HEK293 (cell line): ENCODE results near the gene SREBF1.

Source experiments
- CTCF ChIA-PET: fragments of 350-600 bp; formaldehyde crosslinking; extraction: SDS; loops from one replicate; lab custom pipeline; 2021; ENCODE audit warnings: antibody characterized with exemption; lab: Yijun Ruan, JAX
- POLR2A ChIA-PET: fragments of 300-600 bp; formaldehyde crosslinking; extraction: SDS; loops from one replicate; lab custom pipeline; 2020; ENCODE audit warnings: antibody characterized with exemption, inconsistent platforms; lab: Yijun Ruan, JAX
- H3K27ac ChIP-seq: fragments of 200-500 bp; sonication (Bioruptor generic); 2 replicates; pipeline ENCODE4 v1.5.1; 2014; ENCODE audit warnings: low read depth, low read length, control low read depth, inconsistent platforms; ENCODE audit errors: extremely low read depth
- H3K36me3 ChIP-seq, 2 experiments: fragments of 200-500 bp in 1 of 2; sonication (Bioruptor generic) in 1 of 2; 1 replicate in 1 of 2; 2 replicates in 1 of 2; pipeline ENCODE4 v1.5.1; 2014 to 2017; ENCODE audit warnings: inconsistent platforms in 2 of 2, low read length in 2 of 2; ENCODE audit not compliant: control insufficient read depth in 2 of 2, insufficient read depth in 1 of 2
- H3K4me1 ChIP-seq: fragments of 200-500 bp; sonication (Bioruptor generic); 2 replicates; pipeline ENCODE4 v1.5.1; 2014; ENCODE audit warnings: mild to moderate bottlenecking, low read length, inconsistent platforms; ENCODE audit not compliant: control insufficient read depth, insufficient read depth
- H3K4me3 ChIP-seq: 2 replicates; pipeline ENCODE4 v1.5.1; 2011; ENCODE audit warnings: low read depth, mild to moderate bottlenecking, control low read depth, low read length, moderate library complexity
- H3K9me3 ChIP-seq: fragments of 200-500 bp; sonication (Bioruptor generic); 2 replicates; pipeline ENCODE4 v1.5.1; 2014; ENCODE audit warnings: low read depth, low read length, inconsistent platforms; ENCODE audit not compliant: control insufficient read depth, insufficient read depth
- CTCF ChIP-seq: fragments of 450-650 bp; formaldehyde crosslinking; IDR thresholded peaks from 2 replicates; pipeline ENCODE4 v1.5.1; 2016; ENCODE audit warnings: missing biosample characterization, missing genetic modification characterization
- KLF1 ChIP-seq: fragments of 450-650 bp; formaldehyde crosslinking; IDR thresholded peaks from 2 replicates; pipeline ENCODE4 v1.5.1; 2016; ENCODE audit warnings: missing biosample characterization, missing genetic modification characterization
- KLF9 ChIP-seq: fragments of 450-650 bp; formaldehyde crosslinking; IDR thresholded peaks from 2 replicates; pipeline ENCODE4 v1.5.1; 2016; ENCODE audit warnings: missing biosample characterization, missing genetic modification characterization, low read depth
- SP2 ChIP-seq: fragments of 450-650 bp; formaldehyde crosslinking; IDR thresholded peaks from 2 replicates; pipeline ENCODE4 v1.5.1; 2016; ENCODE audit warnings: missing biosample characterization, missing genetic modification characterization
- SP3 ChIP-seq: fragments of 450-650 bp; formaldehyde crosslinking; IDR thresholded peaks from 2 replicates; pipeline ENCODE4 v1.5.1; 2016; ENCODE audit warnings: missing biosample characterization, missing genetic modification characterization
- ZBTB17 ChIP-seq: fragments of 450-650 bp; formaldehyde crosslinking; IDR thresholded peaks from 2 replicates; pipeline ENCODE4 v1.5.1; 2016; ENCODE audit warnings: missing biosample characterization, missing genetic modification characterization
- ZNF211 ChIP-seq: fragments of 450-650 bp; formaldehyde crosslinking; IDR thresholded peaks from 2 replicates; pipeline ENCODE4 v1.5.1; 2016; ENCODE audit warnings: low read depth, missing biosample characterization, missing genetic modification characterization
- ZNF214 ChIP-seq: fragments of 450-650 bp; formaldehyde crosslinking; IDR thresholded peaks from 2 replicates; pipeline ENCODE4 v1.5.1; 2017; ENCODE audit warnings: missing biosample characterization, mild to moderate bottlenecking, missing genetic modification characterization, borderline replicate concordance
- ZNF239 ChIP-seq: fragments of 450-650 bp; formaldehyde crosslinking; IDR thresholded peaks from 2 replicates; pipeline ENCODE4 v1.5.1; 2016; ENCODE audit warnings: missing biosample characterization, missing genetic modification characterization
- ZNF394 ChIP-seq: fragments of 450-650 bp; formaldehyde crosslinking; IDR thresholded peaks from 2 replicates; pipeline ENCODE4 v1.5.1; 2016; ENCODE audit warnings: missing biosample characterization, missing genetic modification characterization, mild to moderate bottlenecking, moderate library complexity, borderline replicate concordance
- ZNF501 ChIP-seq: fragments of 450-650 bp; formaldehyde crosslinking; IDR thresholded peaks from 2 replicates; pipeline ENCODE4 v1.5.1; 2016; ENCODE audit warnings: missing biosample characterization, missing genetic modification characterization
- ZNF514 ChIP-seq: fragments of 450-650 bp; formaldehyde crosslinking; IDR thresholded peaks from 2 replicates; pipeline ENCODE4 v1.5.1; 2016; ENCODE audit warnings: missing biosample characterization, missing genetic modification characterization
- ZNF518A ChIP-seq: fragments of 450-650 bp; formaldehyde crosslinking; conservative IDR thresholded peaks from 2 replicates; pipeline ENCODE4 v1.5.1; 2016; ENCODE audit warnings: low read depth, missing biosample characterization, missing genetic modification characterization
- ZNF555 ChIP-seq: fragments of 450-650 bp; formaldehyde crosslinking; conservative IDR thresholded peaks from 2 replicates; pipeline ENCODE4 v1.5.1; 2017; ENCODE audit warnings: missing biosample characterization, mild to moderate bottlenecking, missing genetic modification characterization, inconsistent platforms
- ZNF600 ChIP-seq: fragments of 450-650 bp; formaldehyde crosslinking; IDR thresholded peaks from 2 replicates; pipeline ENCODE4 v1.5.1; 2016; ENCODE audit warnings: missing biosample characterization, missing genetic modification characterization
- ZNF768 ChIP-seq: fragments of 450-650 bp; formaldehyde crosslinking; IDR thresholded peaks from 2 replicates; pipeline ENCODE4 v1.5.1; 2018; ENCODE audit warnings: missing biosample characterization, mild to moderate bottlenecking, missing genetic modification characterization
- TF ChIP-seq, protein P1 (sequence below): fragments of 450-650 bp; formaldehyde crosslinking; IDR thresholded peaks from 2 replicates; pipeline ENCODE4 v1.5.1; 2016; ENCODE audit warnings: missing biosample characterization, missing genetic modification characterization
- TF ChIP-seq, protein P2 (sequence below): fragments of 450-650 bp; formaldehyde crosslinking; IDR thresholded peaks from 2 replicates; pipeline ENCODE4 v1.5.1; 2016; ENCODE audit warnings: missing biosample characterization, missing genetic modification characterization
- TF ChIP-seq, protein P3 (sequence below): fragments of 450-650 bp; formaldehyde crosslinking; IDR thresholded peaks from 2 replicates; pipeline ENCODE4 v1.5.1; 2016; ENCODE audit warnings: missing biosample characterization, missing genetic modification characterization

The SREBF1 gene

GRCh38 chr17:17818088-17818526 is 18.7 kb downstream of the SREBF1 start (continued):
- TF ChIP-seq ZNF600 (tag by site-specific recombination), result 0 out of 2 replicates have a peak, but pooled peaks have one; percentile 9
- no peak for TF ChIP-seq ZNF214
- no peak for TF ChIP-seq ZNF394 (tag by site-specific recombination)
- TF ChIP-seq, protein P1, sequence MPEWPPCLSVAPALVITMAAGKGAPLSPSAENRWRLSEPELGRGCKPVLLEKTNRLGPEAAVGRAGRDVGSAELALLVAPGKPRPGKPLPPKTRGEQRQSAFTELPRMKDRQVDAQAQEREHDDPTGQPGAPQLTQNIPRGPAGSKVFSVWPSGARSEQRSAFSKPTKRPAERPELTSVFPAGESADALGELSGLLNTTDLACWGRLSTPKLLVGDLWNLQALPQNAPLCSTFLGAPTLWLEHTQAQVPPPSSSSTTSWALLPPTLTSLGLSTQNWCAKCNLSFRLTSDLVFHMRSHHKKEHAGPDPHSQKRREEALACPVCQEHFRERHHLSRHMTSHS, result no peak
- TF ChIP-seq, protein P2, sequence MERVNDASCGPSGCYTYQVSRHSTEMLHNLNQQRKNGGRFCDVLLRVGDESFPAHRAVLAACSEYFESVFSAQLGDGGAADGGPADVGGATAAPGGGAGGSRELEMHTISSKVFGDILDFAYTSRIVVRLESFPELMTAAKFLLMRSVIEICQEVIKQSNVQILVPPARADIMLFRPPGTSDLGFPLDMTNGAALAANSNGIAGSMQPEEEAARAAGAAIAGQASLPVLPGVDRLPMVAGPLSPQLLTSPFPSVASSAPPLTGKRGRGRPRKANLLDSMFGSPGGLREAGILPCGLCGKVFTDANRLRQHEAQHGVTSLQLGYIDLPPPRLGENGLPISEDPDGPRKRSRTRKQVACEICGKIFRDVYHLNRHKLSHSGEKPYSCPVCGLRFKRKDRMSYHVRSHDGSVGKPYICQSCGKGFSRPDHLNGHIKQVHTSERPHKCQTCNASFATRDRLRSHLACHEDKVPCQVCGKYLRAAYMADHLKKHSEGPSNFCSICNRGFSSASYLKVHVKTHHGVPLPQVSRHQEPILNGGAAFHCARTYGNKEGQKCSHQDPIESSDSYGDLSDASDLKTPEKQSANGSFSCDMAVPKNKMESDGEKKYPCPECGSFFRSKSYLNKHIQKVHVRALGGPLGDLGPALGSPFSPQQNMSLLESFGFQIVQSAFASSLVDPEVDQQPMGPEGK (tag by site-specific recombination), result 0 out of 2 replicates have a peak, but pooled peaks have one; percentile 23
- TF ChIP-seq KLF1 (tag by site-specific recombination), result 0 out of 2 replicates have a peak, but pooled peaks have one; percentile 17
- TF ChIP-seq, protein P3, sequence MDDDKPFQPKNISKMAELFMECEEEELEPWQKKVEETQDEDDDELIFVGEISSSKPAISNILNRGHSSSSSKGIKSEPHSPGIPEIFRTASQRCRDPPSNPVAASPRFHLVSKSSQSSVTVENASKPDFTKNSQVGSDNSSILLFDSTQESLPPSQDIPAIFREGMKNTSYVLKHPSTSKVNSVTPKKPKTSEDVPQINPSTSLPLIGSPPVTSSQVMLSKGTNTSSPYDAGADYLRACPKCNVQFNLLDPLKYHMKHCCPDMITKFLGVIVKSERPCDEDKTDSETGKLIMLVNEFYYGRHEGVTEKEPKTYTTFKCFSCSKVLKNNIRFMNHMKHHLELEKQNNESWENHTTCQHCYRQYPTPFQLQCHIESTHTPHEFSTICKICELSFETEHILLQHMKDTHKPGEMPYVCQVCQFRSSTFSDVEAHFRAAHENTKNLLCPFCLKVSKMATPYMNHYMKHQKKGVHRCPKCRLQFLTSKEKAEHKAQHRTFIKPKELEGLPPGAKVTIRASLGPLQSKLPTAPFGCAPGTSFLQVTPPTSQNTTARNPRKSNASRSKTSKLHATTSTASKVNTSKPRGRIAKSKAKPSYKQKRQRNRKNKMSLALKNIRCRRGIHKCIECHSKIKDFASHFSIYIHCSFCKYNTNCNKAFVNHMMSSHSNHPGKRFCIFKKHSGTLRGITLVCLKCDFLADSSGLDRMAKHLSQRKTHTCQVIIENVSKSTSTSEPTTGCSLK (tag by site-specific recombination), result no peak
- TF ChIP-seq SP3, result 0 out of 2 replicates have a peak, but pooled peaks have one; percentile 36
- peak; percentile 36; the same call in 1 of the 2 replicates for TF ChIP-seq ZBTB17
- peak; percentile 25; the same call in 1 of the 2 replicates for TF ChIP-seq SP2 (tag by site-specific recombination)
- TF ChIP-seq KLF9 (tag by site-specific recombination), result peak; percentile 44; the same call in 1 of the 2 replicates
- TF ChIP-seq ZNF501 (tag by site-specific recombination), result no peak
- no peak for TF ChIP-seq ZNF211 (tag by site-specific recombination)
- TF ChIP-seq, all 188 proteins: peak for 10

DNA sequence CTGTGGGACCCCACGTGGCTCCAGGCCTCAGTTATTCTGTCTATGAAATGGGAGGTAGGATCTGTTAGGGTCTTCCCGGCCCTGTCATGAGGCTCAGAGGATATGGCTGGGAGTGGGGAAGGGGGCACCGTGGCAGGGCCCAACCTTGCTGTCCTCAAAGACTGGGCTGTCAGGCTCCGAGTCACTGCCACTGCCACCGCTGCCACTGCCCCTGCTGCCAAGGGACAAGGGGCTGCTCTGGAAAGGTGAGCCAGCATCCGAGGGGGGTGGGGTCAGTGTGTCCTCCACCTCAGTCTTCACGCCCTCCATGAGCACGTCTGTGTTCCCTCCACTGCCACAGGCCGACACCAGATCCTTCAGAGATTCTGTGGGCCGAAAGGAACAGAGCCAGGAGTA is 19.2 kb downstream of the SREBF1 start:
- POLR2A ChIA-PET, result interaction anchor here (1.2 to 11.4 kb wide), 4 partner anchors 8 to 23 kb away, joined by 4 to 181 read pairs (median 6); partner anchors contain the start of gene SREBF1
- Histone ChIP-seq H3K36me3 (peaks cover 3 to 62% of the 10 kb centered on the region in 2 experiments; a peak in 1 of 3 replicates), H3K4me1 (peaks cover 17% of the 10 kb centered on the region), H3K9me3 (no peaks in the 10 kb centered on the region), H3K27ac (no peak overlapping the region), H3K4me3 (no peak overlapping the region)
- CTCF ChIA-PET, result interaction anchor here (1.0 kb wide), 2 partner anchors 43 to 89 kb away, joined by 3 to 4 read pairs; no protein-coding TSS in a partner anchor
- TF ChIP-seq ZNF600 (tag by site-specific recombination) (0 out of 2 replicates have a peak, but pooled peaks have one; percentile 10), ZNF239 (tag by site-specific recombination) (no peak)

DNA sequence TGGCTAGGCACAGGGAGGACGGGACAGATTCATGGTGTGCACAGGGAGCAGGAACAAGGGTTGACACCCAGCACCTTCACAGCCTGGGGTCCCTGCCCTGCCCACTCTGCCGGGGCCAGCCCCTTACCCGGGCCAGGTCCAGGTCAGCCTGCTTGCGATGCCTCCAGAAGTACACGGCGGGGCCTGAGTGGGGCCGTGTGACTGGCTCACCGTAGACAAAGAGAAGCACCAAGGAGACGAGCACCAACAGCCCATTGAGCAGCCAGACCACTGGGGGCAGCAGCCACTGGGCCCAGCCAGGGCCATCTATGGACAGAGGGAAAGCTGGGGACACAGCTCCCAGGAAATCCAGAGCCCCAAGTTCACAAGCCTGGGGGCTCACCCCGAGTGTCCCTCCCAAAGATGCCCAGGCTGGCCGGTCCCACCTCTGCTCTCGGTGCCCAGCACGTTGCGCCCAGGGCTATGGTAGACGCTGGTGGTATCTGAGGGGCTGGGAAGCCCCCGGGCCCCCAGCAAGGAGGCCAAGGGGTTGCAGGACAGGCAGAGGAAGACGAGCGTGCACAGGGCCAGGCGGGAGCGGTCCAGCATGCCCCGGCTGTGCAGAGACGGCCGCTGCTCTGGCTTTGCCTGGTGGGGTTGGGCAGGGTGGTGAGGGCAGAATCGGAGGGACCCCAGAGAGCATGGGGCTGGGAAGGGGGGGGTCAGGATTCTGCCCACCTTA is 19.8 kb downstream of the SREBF1 start:
- ChIA-PET POLR2A (interaction anchor here (1.2 to 2.2 kb wide), 2 partner anchors 11 to 24 kb away, joined by 4 to 8 read pairs; no protein-coding TSS in a partner anchor), CTCF (interaction anchor here (1.0 kb wide), 1 partner anchor 43 kb away, joined by 3 read pairs; no protein-coding TSS in a partner anchor)
- Histone ChIP-seq H3K36me3 (peaks cover 3 to 64% of the 10 kb centered on the region in 2 experiments; a peak in 1 of 3 replicates), H3K9me3 (no peaks in the 10 kb centered on the region), H3K4me1 (peaks cover 18% of the 10 kb centered on the region), H3K27ac (no peak overlapping the region), H3K4me3 (no peak overlapping the region)
- TF ChIP-seq ZNF518A (tag by site-specific recombination) (no peak), ZNF555 (tag by site-specific recombination) (no peak), ZNF514 (tag by site-specific recombination) (no peak), ZNF768 (tag by site-specific recombination) (no peak), CTCF (peak; percentile 35; the same call in 1 of the 2 replicates), SP3 (no peak)
